Measurements from ENCODE around the gene KRTAP9-1.
"Not testable (repeated sequence)": the region's sequence is repeated elsewhere in the genome, so short reads cannot be mapped to it uniquely, and the experiment has no call there.

Gene KRTAP9-1

DNA sequence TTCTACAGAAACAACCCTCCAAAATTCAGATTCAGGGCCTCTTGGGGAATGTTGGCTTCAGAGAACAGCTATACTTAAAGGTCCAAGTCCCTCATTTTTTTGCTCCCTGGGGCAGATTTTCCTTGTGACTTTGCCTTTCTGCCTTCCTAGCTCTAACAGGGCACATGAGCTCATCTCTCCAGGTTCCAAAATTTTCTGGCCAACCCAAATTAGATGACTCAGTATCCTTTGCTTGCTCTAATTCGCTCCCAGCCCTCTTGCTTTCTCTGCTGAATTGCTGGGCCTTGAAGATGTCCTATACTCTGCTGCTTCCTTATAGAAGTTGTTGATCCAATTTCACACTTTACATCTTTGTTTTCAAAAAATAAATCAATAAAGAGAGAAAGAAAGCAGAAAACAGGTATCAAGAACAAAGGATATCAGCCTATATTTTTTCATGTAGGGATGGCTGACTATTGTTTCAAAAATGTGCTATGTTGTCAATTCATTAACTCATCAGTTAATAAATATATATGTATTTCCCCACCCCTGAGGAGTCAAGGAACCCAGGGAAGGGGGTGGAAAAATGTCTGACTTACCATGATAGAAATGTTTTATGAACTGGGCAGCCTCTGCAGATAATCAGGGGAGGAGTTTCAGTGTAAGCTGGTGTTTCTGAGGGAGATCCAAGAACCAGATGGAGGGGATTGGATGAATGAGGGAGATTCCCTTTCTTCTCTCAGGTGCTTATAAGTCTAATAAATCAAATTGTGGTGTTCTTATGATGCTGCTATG lies 10.7 kb upstream of the KRTAP9-1 start:
- peak; percentile 89 for DNase-seq (ENCODE audit: low spot score)

DNA sequence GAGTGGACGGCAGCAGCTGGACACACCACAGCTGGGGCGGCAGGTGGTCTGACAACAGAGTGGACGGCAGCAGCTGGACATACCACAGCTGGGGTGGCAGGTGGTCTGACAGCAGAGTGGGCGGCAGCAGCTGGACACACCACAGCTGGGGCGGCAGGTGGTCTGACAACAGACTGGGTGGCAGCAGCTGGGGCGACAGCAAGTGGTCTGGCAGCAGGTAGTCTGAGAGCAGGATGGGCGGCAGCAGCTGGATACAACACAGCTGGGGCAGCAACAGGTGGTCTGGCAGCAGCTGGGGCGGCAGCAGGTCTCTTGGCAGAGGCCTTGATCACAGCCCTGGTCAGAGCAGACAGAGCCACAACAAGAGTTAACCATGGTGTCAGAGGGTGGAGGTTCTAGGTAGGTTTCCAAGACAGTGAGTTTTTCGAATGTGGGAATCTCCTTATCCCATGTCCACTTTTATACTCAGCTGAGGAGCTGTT lies 5.2 kb upstream of the KRTAP9-1 start, which contains the start of gene KRTAP4-1:
TSS of gene KRTAP4-1 (minus strand) at position 432 of the 482 bp plus-strand sequence. CDS start at position 375, 57 bp downstream.
- no peak for DNase-seq (ENCODE audit: low spot score)

DNA sequence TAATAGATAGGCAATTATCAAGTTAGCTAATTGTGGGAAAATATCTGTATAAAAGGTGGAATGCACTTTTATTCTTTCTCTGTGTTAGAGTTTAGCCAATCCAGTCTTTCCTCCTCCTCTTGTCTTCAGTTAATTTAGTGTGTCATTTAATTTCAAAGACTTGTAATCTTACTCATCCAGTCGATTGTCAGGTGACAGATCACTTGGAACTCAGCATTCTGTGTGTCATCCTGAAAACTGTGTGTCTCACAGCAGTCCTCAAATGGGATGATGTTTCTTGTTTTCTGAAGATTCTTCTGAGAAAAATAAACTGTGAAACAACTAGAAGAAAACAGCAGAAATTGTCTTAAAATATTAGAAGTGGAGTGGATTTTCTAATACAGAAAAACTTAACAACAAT lies 4.7 kb upstream of the KRTAP9-1 start:
- peak; percentile 69 for DNase-seq (ENCODE audit: low spot score)

- DNase-seq (ENCODE audit: low spot score): no peak
Measured at GRCh38 chr17:41186872-41187271, 2.8 kb upstream of the KRTAP9-1 start.

- no peak for DNase-seq (ENCODE audit: low spot score)
Measured at GRCh38 chr17:41190328-41190727, 641 bp downstream of the KRTAP9-1 start.

DNA sequence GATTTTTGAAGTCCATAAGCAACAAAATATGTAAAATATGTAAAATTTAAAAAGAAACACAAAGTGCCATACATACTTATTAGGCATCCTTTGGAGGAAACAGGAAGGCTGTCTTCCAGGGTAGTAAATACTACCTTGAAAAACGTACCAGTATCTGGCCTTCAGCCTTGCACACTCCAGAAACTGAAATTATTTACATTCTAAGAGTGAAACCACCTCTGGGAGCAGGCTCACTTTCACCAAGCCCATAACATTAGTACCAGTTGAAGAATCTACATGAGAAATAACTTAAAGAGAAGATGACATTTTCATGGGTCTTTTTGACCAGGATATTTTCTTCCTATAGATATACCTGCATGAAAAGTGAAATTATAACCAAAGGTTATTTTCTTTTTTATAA lies 6.4 kb downstream of the KRTAP9-1 start:
- DNase-seq (ENCODE audit: low spot score): no peak

GRCh38 chr17:41199421-41200078 lies 9.9 kb downstream of the KRTAP9-1 start:
- no peak for DNase-seq (ENCODE audit: low spot score)

- DNase-seq (ENCODE audit: low spot score): peak; percentile 82
Measured at GRCh38 chr17:41211845-41212466, 22.3 kb downstream of the KRTAP9-1 start.

GRCh38 chr17:41212524-41213169 lies 23.0 kb downstream of the KRTAP9-1 start:
- no peak for DNase-seq (ENCODE audit: low spot score)

- DNase-seq (ENCODE audit: low spot score): no peak
Measured at GRCh38 chr17:41215681-41216080, 26.0 kb downstream of the KRTAP9-1 start.

- no peak for DNase-seq (ENCODE audit: low spot score)
Measured at GRCh38 chr17:41223821-41224220, 34.1 kb downstream of the KRTAP9-1 start.

GRCh38 chr17:41226051-41226450 lies 36.4 kb downstream of the KRTAP9-1 start:
- DNase-seq (ENCODE audit: low spot score): no peak

- not testable (repeated sequence) for DNase-seq (ENCODE audit: low spot score)
Measured at GRCh38 chr17:41226598-41227095, 37.0 kb downstream of the KRTAP9-1 start, which contains the start of gene KRTAP9-2. Gene KRTAP9-2, plus strand, starts transcription at chr17:41226648. Its CDS starts 7 bp downstream, at chr17:41226655.

- no peak for DNase-seq (ENCODE audit: low spot score)
Measured at GRCh38 chr17:41230094-41230493, 40.4 kb downstream of the KRTAP9-1 start.

DNA sequence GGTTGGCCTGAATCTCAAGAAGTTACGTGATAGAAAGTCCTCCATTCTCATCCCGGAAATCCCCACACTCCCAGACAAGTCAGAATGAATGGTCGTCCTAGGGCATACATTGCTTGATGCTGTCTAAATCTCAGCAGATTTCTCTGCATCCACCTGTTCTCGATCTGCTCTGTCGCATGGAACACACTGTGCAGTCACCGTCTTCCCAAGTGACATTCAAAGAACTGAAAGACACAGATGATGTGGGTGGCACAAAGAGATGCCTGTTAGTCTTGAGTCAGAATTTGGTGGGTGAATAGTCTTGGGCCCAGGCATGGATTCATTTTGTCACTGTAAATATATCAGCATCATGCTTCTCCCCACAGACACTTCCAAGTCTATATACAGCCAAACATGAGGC lies 42.0 kb downstream of the KRTAP9-1 start:
- DNase-seq (ENCODE audit: low spot score): no peak

- DNase-seq (ENCODE audit: low spot score): not testable (repeated sequence)
Measured at GRCh38 chr17:41232399-41233105, 42.9 kb downstream of the KRTAP9-1 start, which contains the start of gene KRTAP9-3. Gene KRTAP9-3, plus strand, starts transcription at chr17:41232449. Its CDS starts 53 bp downstream, at chr17:41232502.

GRCh38 chr17:41237116-41237515 lies 47.4 kb downstream of the KRTAP9-1 start:
- DNase-seq (ENCODE audit: low spot score): not testable (repeated sequence)

GRCh38 chr17:41237949-41238437 lies 48.3 kb downstream of the KRTAP9-1 start, which contains the start of gene KRTAP9-8:
Gene KRTAP9-8, plus strand, starts transcription at chr17:41237999. Its CDS starts 53 bp downstream, at chr17:41238052.
- not testable (repeated sequence) for DNase-seq (ENCODE audit: low spot score)

Measured in kidney tubule cell (primary cell).